IMR-90 (cell line): ENCODE results near the gene ZNF654. TPM values are rescaled to one million over a fixed set of nuclear protein-coding genes. Genes with fewer than 3 reads are reported as not detected.

Experiments used
- ATAC-seq: fragments of 200-7000 bp; cut with Tn5 transposase; 2 replicates; pipeline ENCODE4 v1.9.1; 2020; ENCODE audit warnings: low read depth, mild to moderate bottlenecking, moderate library complexity
- BruUV-seq: library from RNA; stranded (reverse); fragments of 400-500 nt; replicated peaks from 2 replicates; lab custom pipeline; 2021; lab: Mats Ljungman, UMichigan
- CTCF ChIA-PET: fragments of 300-600 bp; formaldehyde crosslinking; extraction: SDS; loops from one replicate; lab custom pipeline; 2021; ENCODE audit warnings: antibody characterized with exemption; lab: Yijun Ruan, JAX
- POLR2A ChIA-PET: fragments of 300-600 bp; sonication (Branson Sonifier 250); formaldehyde crosslinking; loops from one replicate; lab custom pipeline; 2022; ENCODE audit warnings: antibody characterized with exemption; ENCODE audit not compliant: unreplicated experiment; lab: Charles Lee
- DNase-seq: peaks from one replicate; pipeline ENCODE4 v3.0.0; 2013
- H2AFZ ChIP-seq: replicated peaks from 2 replicates; pipeline ENCODE3; 2013; ENCODE audit warnings: low read length, mild to moderate bottlenecking; ENCODE audit not compliant: poor library complexity
- H2AK5ac ChIP-seq: 2 replicates; pipeline ENCODE4 v1.6.1; 2013; ENCODE audit warnings: low read depth, low read length, inconsistent platforms
- H2AK9ac ChIP-seq: replicated peaks from 2 replicates; pipeline ENCODE3; 2013; ENCODE audit warnings: mild to moderate bottlenecking, low read depth, low read length, moderate library complexity; ENCODE audit not compliant: poor library complexity
- H2BK120ac ChIP-seq: 2 replicates; pipeline ENCODE4 v1.6.1; 2013; ENCODE audit warnings: low read depth, low read length, inconsistent platforms
- H2BK15ac ChIP-seq: 3 replicates; pipeline ENCODE4 v1.6.1; 2013; ENCODE audit warnings: low read depth, low read length, inconsistent platforms
- H2BK20ac ChIP-seq: 2 replicates; pipeline ENCODE4 v1.6.1; 2013; ENCODE audit warnings: low read depth, mild to moderate bottlenecking, inconsistent platforms, low read length, moderate library complexity
- H2BK5ac ChIP-seq: 2 replicates; pipeline ENCODE4 v1.6.1; 2013; ENCODE audit warnings: mild to moderate bottlenecking, low read depth, low read length, inconsistent platforms; ENCODE audit not compliant: poor library complexity, severe bottlenecking
- H3K14ac ChIP-seq: replicated peaks from 2 replicates; pipeline ENCODE4 v1.6.1; 2013; ENCODE audit warnings: low read depth, low read length, inconsistent platforms
- H3K18ac ChIP-seq: 2 replicates; pipeline ENCODE4 v1.6.1; 2013; ENCODE audit warnings: low read depth, low read length, control low read depth
- H3K23ac ChIP-seq: 2 replicates; pipeline ENCODE4 v1.6.1; 2013; ENCODE audit warnings: low read depth, low read length, inconsistent platforms
- H3K27ac ChIP-seq: 2 replicates; pipeline ENCODE4 v1.5.1; 2013; ENCODE audit warnings: mild to moderate bottlenecking, control low read depth, low read length; ENCODE audit not compliant: insufficient read depth
- H3K27me3 ChIP-seq: 2 replicates; pipeline ENCODE4 v1.6.1; 2013; ENCODE audit warnings: low read length; ENCODE audit not compliant: control insufficient read depth, insufficient read depth
- H3K36me3 ChIP-seq: 2 replicates; pipeline ENCODE4 v1.6.1; 2013; ENCODE audit warnings: low read length, mixed read lengths; ENCODE audit not compliant: control insufficient read depth, insufficient read depth
- H3K4ac ChIP-seq: 2 replicates; pipeline ENCODE4 v1.6.1; 2013; ENCODE audit warnings: low read depth, low read length, inconsistent platforms
- H3K4me1 ChIP-seq: 2 replicates; pipeline ENCODE4 v1.6.1; 2013; ENCODE audit warnings: low read length, mixed read lengths; ENCODE audit not compliant: control insufficient read depth, insufficient read depth
- H3K4me2 ChIP-seq: 2 replicates; pipeline ENCODE4 v1.6.1; 2013; ENCODE audit warnings: low read depth, mild to moderate bottlenecking, control low read depth, low read length, moderate library complexity
- H3K4me3 ChIP-seq: 2 replicates; pipeline ENCODE4 v1.5.1; 2013; ENCODE audit warnings: low read depth, mild to moderate bottlenecking, control low read depth, low read length, moderate library complexity; ENCODE audit not compliant: insufficient read depth
- H3K56ac ChIP-seq: 2 replicates; pipeline ENCODE4 v1.6.1; 2013; ENCODE audit warnings: low read length, inconsistent platforms; ENCODE audit not compliant: insufficient read depth; ENCODE audit errors: extremely low read depth
- H3K79me1 ChIP-seq, 2 experiments: 2 replicates each; pipeline ENCODE4 v1.6.1; 2013; ENCODE audit warnings: low read length in 2 of 2, inconsistent platforms in 1 of 2, low read depth in 1 of 2
- H3K9ac ChIP-seq: 2 replicates; pipeline ENCODE4 v1.6.1; 2013; ENCODE audit warnings: low read depth, low read length, control low read depth
- H3K9me1 ChIP-seq: 2 replicates; pipeline ENCODE4 v1.6.1; 2013; ENCODE audit warnings: low read length, inconsistent platforms; ENCODE audit not compliant: insufficient read depth
- H3K9me3 ChIP-seq: 2 replicates; pipeline ENCODE4 v1.6.1; 2013; ENCODE audit warnings: low read length; ENCODE audit not compliant: control insufficient read depth, insufficient read depth
- H4K20me1 ChIP-seq: 2 replicates; pipeline ENCODE4 v1.6.1; 2013; ENCODE audit warnings: low read length, inconsistent platforms; ENCODE audit not compliant: insufficient read depth
- H4K5ac ChIP-seq: 2 replicates; pipeline ENCODE4 v1.6.1; 2013; ENCODE audit warnings: mild to moderate bottlenecking, low read depth, low read length, control low read depth
- H4K8ac ChIP-seq, 2 experiments: 2 replicates each; pipeline ENCODE4 v1.6.1; 2013; ENCODE audit warnings: low read depth in 2 of 2, low read length in 2 of 2, control low read depth in 1 of 2, inconsistent platforms in 1 of 2
- H4K91ac ChIP-seq: 2 replicates; pipeline ENCODE4 v1.6.1; 2013; ENCODE audit warnings: low read depth, low read length, inconsistent platforms; ENCODE audit not compliant: insufficient read depth
- CHD1 ChIP-seq: IDR thresholded peaks from 2 replicates; pipeline ENCODE4 v1.6.1; 2012; ENCODE audit warnings: low read depth, low read length, improper control_type of control experiment
- CTCF ChIP-seq: conservative IDR thresholded peaks from 2 replicates; pipeline ENCODE4 v1.5.1; 2012; ENCODE audit warnings: mild to moderate bottlenecking, low read depth, low read length, improper control_type of control experiment
- FOS ChIP-seq: fragments of 150-350 bp; IDR thresholded peaks from 2 replicates; pipeline ENCODE4 v1.6.1; 2016; ENCODE audit warnings: low read depth, low read length
- MAZ ChIP-seq: IDR thresholded peaks from 2 replicates; pipeline ENCODE4 v1.6.1; 2012; ENCODE audit warnings: low read depth, mild to moderate bottlenecking, low read length, improper control_type of control experiment, moderate library complexity, borderline replicate concordance
- MXI1 ChIP-seq: IDR thresholded peaks from 2 replicates; pipeline ENCODE4 v1.6.1; 2012; ENCODE audit warnings: low read depth, mild to moderate bottlenecking, low read length, moderate library complexity, borderline replicate concordance
- NFE2L2 ChIP-seq: fragments of 150-350 bp; IDR thresholded peaks from 2 replicates; pipeline ENCODE4 v1.6.1; 2016; ENCODE audit warnings: low read depth, mild to moderate bottlenecking, low read length
- POLR2A ChIP-seq: IDR thresholded peaks from 2 replicates; pipeline ENCODE4 v1.6.1; 2012; ENCODE audit warnings: mild to moderate bottlenecking, low read depth, low read length
- RCOR1 ChIP-seq: IDR thresholded peaks from 2 replicates; pipeline ENCODE4 v1.6.1; 2012; ENCODE audit warnings: mild to moderate bottlenecking, low read length, improper control_type of control experiment; ENCODE audit not compliant: insufficient replicate concordance
- USF2 ChIP-seq: fragments of 150-350 bp; IDR thresholded peaks from 2 replicates; pipeline ENCODE4 v1.6.1; 2017; ENCODE audit warnings: mild to moderate bottlenecking, antibody characterized with exemption, low read length, low read depth
- dilution Hi-C: fragments of 300-500 bp; cut with HindIII; formaldehyde crosslinking; loops from one replicate; pipeline ENCODE4 v1.14.3; 2018; ENCODE audit warnings: low sequenced_read_pairs; ENCODE audit not compliant: unreplicated experiment
- in situ Hi-C: fragments of 300-500 bp; cut with MboI; formaldehyde crosslinking; loops from 3 replicates; pipeline ENCODE4 v1.14.3; 2019; ENCODE audit warnings: low sequenced_read_pairs, inconsistent platforms, mixed read lengths
- intact Hi-C: fragments of 100-400 bp; cut with micrococcal nuclease; formaldehyde crosslinking; loops from 2 replicates; pipeline ENCODE4 v1.10.0; 2022
- polyA plus RNA-seq, 3 experiments: library from polyadenylated mRNA; depleted of rRNA; stranded (reverse); fragments of >200 nt; gene quantifications; 2 replicates each; pipeline ENCODE4 v1.2.3, GENCODE V29; 2012; ENCODE audit warnings: low replicate concordance in 1 of 3
- total RNA-seq: library from RNA; depleted of rRNA; stranded (reverse); fragments of >200 nt; gene quantifications from 2 replicates; pipeline ENCODE4 v1.2.3, GENCODE V29; 2012
- TF ChIP-seq, protein P1 (sequence below): fragments of 150-350 bp; IDR thresholded peaks from 2 replicates; pipeline ENCODE4 v1.6.1; 2016; ENCODE audit warnings: low read depth, mild to moderate bottlenecking, low read length, moderate library complexity, borderline replicate concordance

The ZNF654 gene
- total and polyA plus RNA-seq, 2 of the 4 experiments (the other 2 are of a cell fraction), result 3.3 to 11.5 TPM

DNA sequence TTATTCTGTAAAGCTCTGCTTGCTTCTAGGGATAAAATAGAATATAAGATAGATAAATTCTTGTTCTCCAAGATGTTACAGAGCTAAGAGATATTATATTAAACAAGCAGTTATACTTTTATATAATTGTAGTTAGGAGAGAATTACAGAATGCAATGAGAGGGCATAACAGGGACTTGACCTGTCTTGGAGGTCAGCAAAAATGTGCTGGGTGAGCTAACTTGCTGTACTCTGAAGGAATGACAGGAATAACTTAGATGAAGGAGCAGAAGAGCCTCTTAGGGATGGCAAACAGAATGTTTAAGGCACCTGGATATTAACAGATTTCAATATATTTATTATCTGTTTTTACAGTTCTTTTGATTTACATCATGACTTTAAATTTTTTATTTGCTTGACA, 33.2 kb downstream of the ZNF654 start:
- dilution Hi-C loops (no loop called here), in situ Hi-C loops (no loop called here)
- POLR2A ChIA-PET, result no interaction called here

More for the DNA sequence above, 33.2 kb downstream of the ZNF654 start:
- H3K79me1 ChIP-seq, result peaks cover 26 to 29% of the 10 kb centered on the region in 2 experiments
- ATAC-seq (no peak), DNase-seq (no peak)
- no peak overlapping the region for H3K4me2 ChIP-seq
- no peak overlapping the region for H2AFZ ChIP-seq
- H3K18ac ChIP-seq, result no peak overlapping the region
- H4K20me1 ChIP-seq, result no peaks in the 10 kb centered on the region; the same call in 1 of the 2 replicates
- H3K9me1 ChIP-seq, result no peaks in the 10 kb centered on the region
- H3K4me1 ChIP-seq, result no peaks in the 10 kb centered on the region
- H3K4me3 ChIP-seq, result no peak overlapping the region
- H2BK20ac ChIP-seq, result no peak overlapping the region
- no peak overlapping the region for H2BK5ac ChIP-seq
- no peak overlapping the region for H4K8ac ChIP-seq
- H2AK9ac ChIP-seq, result no peak overlapping the region
- no peak overlapping the region for H4K91ac ChIP-seq
- H3K27me3 ChIP-seq, result no peaks in the 10 kb centered on the region
- H3K36me3 ChIP-seq, result peaks cover 4% of the 10 kb centered on the region
- no peak overlapping the region for H3K23ac ChIP-seq
- no peak overlapping the region for H2BK120ac ChIP-seq
- TF ChIP-seq RCOR1 (no peak), NFE2L2 (no peak), FOS (no peak), MAZ (no peak), MXI1 (no peak), POLR2A (no peak), USF2 (no peak), CTCF (no peak), CHD1 (no peak)
- TF ChIP-seq, protein P1, sequence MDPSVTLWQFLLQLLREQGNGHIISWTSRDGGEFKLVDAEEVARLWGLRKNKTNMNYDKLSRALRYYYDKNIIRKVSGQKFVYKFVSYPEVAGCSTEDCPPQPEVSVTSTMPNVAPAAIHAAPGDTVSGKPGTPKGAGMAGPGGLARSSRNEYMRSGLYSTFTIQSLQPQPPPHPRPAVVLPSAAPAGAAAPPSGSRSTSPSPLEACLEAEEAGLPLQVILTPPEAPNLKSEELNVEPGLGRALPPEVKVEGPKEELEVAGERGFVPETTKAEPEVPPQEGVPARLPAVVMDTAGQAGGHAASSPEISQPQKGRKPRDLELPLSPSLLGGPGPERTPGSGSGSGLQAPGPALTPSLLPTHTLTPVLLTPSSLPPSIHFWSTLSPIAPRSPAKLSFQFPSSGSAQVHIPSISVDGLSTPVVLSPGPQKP, result no peak
- H3K14ac ChIP-seq, result no peak overlapping the region
- intact Hi-C loops, result no loop called here
- no peak overlapping the region for H3K9ac ChIP-seq
- no peak overlapping the region for H3K56ac ChIP-seq
- CTCF ChIA-PET, result no interaction called here
- no peak overlapping the region for H4K5ac ChIP-seq
- no TSS peak for BruUV-seq
- no peak overlapping the region for H3K27ac ChIP-seq
- H2BK15ac ChIP-seq, result no peak overlapping the region
- H3K9me3 ChIP-seq, result no peaks in the 10 kb centered on the region
- no peak overlapping the region for H3K4ac ChIP-seq
- no peak overlapping the region for H2AK5ac ChIP-seq
